ENCODE data around the gene RAPGEF4.

Gene RAPGEF4

GRCh38 chr2:172914341-172915008 lies 178.8 kb downstream of the RAPGEF4 start:
- H3K27ac Mint-ChIP-seq: no peak overlapping the region
- H3K4me3 Mint-ChIP-seq: no peak overlapping the region
- no peaks in the 10 kb centered on the region for H3K4me1 Mint-ChIP-seq (ENCODE audit: low read depth)
- H3K27me3 Mint-ChIP-seq (ENCODE audit: low read depth): peaks cover 11% of the 10 kb centered on the region
- H3K9me3 Mint-ChIP-seq: no peaks in the 10 kb centered on the region
- no peak for DNase-seq (ENCODE audit: low spot score)
- H3K36me3 Mint-ChIP-seq (ENCODE audit: low read depth): no peaks in the 10 kb centered on the region

GRCh38 chr2:172917716-172918115 lies 182.1 kb downstream of the RAPGEF4 start:
- no peaks in the 10 kb centered on the region for H3K36me3 Mint-ChIP-seq (ENCODE audit: low read depth)
- peaks cover 11% of the 10 kb centered on the region for H3K27me3 Mint-ChIP-seq (ENCODE audit: low read depth)
- no peaks in the 10 kb centered on the region for H3K4me1 Mint-ChIP-seq (ENCODE audit: low read depth)

GRCh38 chr2:172919732-172920131 lies 184.1 kb downstream of the RAPGEF4 start:
- H3K27me3 Mint-ChIP-seq (ENCODE audit: low read depth): peaks cover 5% of the 10 kb centered on the region
- no peaks in the 10 kb centered on the region for H3K36me3 Mint-ChIP-seq (ENCODE audit: low read depth)
- no peak overlapping the region for H3K4me3 Mint-ChIP-seq
- no peak overlapping the region for H3K27ac Mint-ChIP-seq
- H3K4me1 Mint-ChIP-seq (ENCODE audit: low read depth): no peaks in the 10 kb centered on the region
- no peak for DNase-seq (ENCODE audit: low spot score)
- no peaks in the 10 kb centered on the region for H3K9me3 Mint-ChIP-seq

More at GRCh38 chr2:172917716-172918115, 182.1 kb downstream of the RAPGEF4 start:
- no peak overlapping the region for H3K27ac Mint-ChIP-seq
- no peak for DNase-seq (ENCODE audit: low spot score)
- no peak overlapping the region for H3K4me3 Mint-ChIP-seq
- no peaks in the 10 kb centered on the region for H3K9me3 Mint-ChIP-seq

GRCh38 chr2:172921532-172922236 lies 186.0 kb downstream of the RAPGEF4 start:
- no peaks in the 10 kb centered on the region for H3K9me3 Mint-ChIP-seq
- no peaks in the 10 kb centered on the region for H3K4me1 Mint-ChIP-seq (ENCODE audit: low read depth)
- H3K27ac Mint-ChIP-seq: no peak overlapping the region
- H3K27me3 Mint-ChIP-seq (ENCODE audit: low read depth): peaks cover 10% of the 10 kb centered on the region
- H3K36me3 Mint-ChIP-seq (ENCODE audit: low read depth): no peaks in the 10 kb centered on the region
- DNase-seq (ENCODE audit: low spot score): no peak
- H3K4me3 Mint-ChIP-seq: no peak overlapping the region

GRCh38 chr2:172922306-172922705 lies 186.7 kb downstream of the RAPGEF4 start:
- H3K36me3 Mint-ChIP-seq (ENCODE audit: low read depth): no peaks in the 10 kb centered on the region
- no peak for DNase-seq (ENCODE audit: low spot score)
- H3K27ac Mint-ChIP-seq: no peak overlapping the region
- H3K4me3 Mint-ChIP-seq: no peak overlapping the region
- no peaks in the 10 kb centered on the region for H3K9me3 Mint-ChIP-seq
- peaks cover 10% of the 10 kb centered on the region for H3K27me3 Mint-ChIP-seq (ENCODE audit: low read depth)
- no peaks in the 10 kb centered on the region for H3K4me1 Mint-ChIP-seq (ENCODE audit: low read depth)

GRCh38 chr2:172922815-172923214 lies 187.2 kb downstream of the RAPGEF4 start:
- Mint-ChIP-seq H3K27me3 (ENCODE audit: low read depth) (peaks cover 10% of the 10 kb centered on the region), H3K36me3 (ENCODE audit: low read depth) (no peaks in the 10 kb centered on the region), H3K4me1 (ENCODE audit: low read depth) (no peaks in the 10 kb centered on the region), H3K4me3 (no peak overlapping the region), H3K9me3 (no peaks in the 10 kb centered on the region), H3K27ac (no peak overlapping the region)
- DNase-seq (ENCODE audit: low spot score): no peak

GRCh38 chr2:172924097-172924660 lies 188.5 kb downstream of the RAPGEF4 start:
- H3K27ac Mint-ChIP-seq: no peak overlapping the region
- no peaks in the 10 kb centered on the region for H3K9me3 Mint-ChIP-seq
- H3K27me3 Mint-ChIP-seq (ENCODE audit: low read depth): peaks cover 7% of the 10 kb centered on the region
- no peak for DNase-seq (ENCODE audit: low spot score)
- H3K4me3 Mint-ChIP-seq: no peak overlapping the region
- no peaks in the 10 kb centered on the region for H3K36me3 Mint-ChIP-seq (ENCODE audit: low read depth)
- no peaks in the 10 kb centered on the region for H3K4me1 Mint-ChIP-seq (ENCODE audit: low read depth)

- H3K4me3 Mint-ChIP-seq: no peak overlapping the region
- no peaks in the 10 kb centered on the region for H3K4me1 Mint-ChIP-seq (ENCODE audit: low read depth)
- DNase-seq (ENCODE audit: low spot score): no peak
- H3K9me3 Mint-ChIP-seq: no peaks in the 10 kb centered on the region
- no peaks in the 10 kb centered on the region for H3K36me3 Mint-ChIP-seq (ENCODE audit: low read depth)
- H3K27me3 Mint-ChIP-seq (ENCODE audit: low read depth): peaks cover 12% of the 10 kb centered on the region
- no peak overlapping the region for H3K27ac Mint-ChIP-seq
These were observed 190.0 kb downstream of the RAPGEF4 start for GRCh38 chr2:172925600-172925999.

GRCh38 chr2:172926785-172927640 lies 191.4 kb downstream of the RAPGEF4 start:
- Mint-ChIP-seq H3K36me3 (ENCODE audit: low read depth) (no peaks in the 10 kb centered on the region), H3K27ac (no peak overlapping the region), H3K27me3 (ENCODE audit: low read depth) (peaks cover 12% of the 10 kb centered on the region), H3K9me3 (no peaks in the 10 kb centered on the region), H3K4me3 (no peak overlapping the region), H3K4me1 (ENCODE audit: low read depth) (peaks cover 4% of the 10 kb centered on the region)
- DNase-seq (ENCODE audit: low spot score): no peak

- no peak for DNase-seq (ENCODE audit: low spot score)
- H3K27me3 Mint-ChIP-seq (ENCODE audit: low read depth): peaks cover 12% of the 10 kb centered on the region
- H3K36me3 Mint-ChIP-seq (ENCODE audit: low read depth): no peaks in the 10 kb centered on the region
- peaks cover 4% of the 10 kb centered on the region for H3K4me1 Mint-ChIP-seq (ENCODE audit: low read depth)
- H3K9me3 Mint-ChIP-seq: no peaks in the 10 kb centered on the region
- H3K27ac Mint-ChIP-seq: no peak overlapping the region
- H3K4me3 Mint-ChIP-seq: no peak overlapping the region
These were observed 192.2 kb downstream of the RAPGEF4 start for GRCh38 chr2:172927641-172928357.

- peaks cover 13% of the 10 kb centered on the region for H3K27me3 Mint-ChIP-seq (ENCODE audit: low read depth)
- H3K4me3 Mint-ChIP-seq: no peak overlapping the region
- DNase-seq (ENCODE audit: low spot score): no peak
- no peaks in the 10 kb centered on the region for H3K36me3 Mint-ChIP-seq (ENCODE audit: low read depth)
- peaks cover 4% of the 10 kb centered on the region for H3K4me1 Mint-ChIP-seq (ENCODE audit: low read depth)
- no peaks in the 10 kb centered on the region for H3K9me3 Mint-ChIP-seq
- H3K27ac Mint-ChIP-seq: no peak overlapping the region
These were observed 193.1 kb downstream of the RAPGEF4 start for GRCh38 chr2:172928756-172929155.

GRCh38 chr2:172929644-172930043 lies 194.0 kb downstream of the RAPGEF4 start:
- H3K9me3 Mint-ChIP-seq: no peaks in the 10 kb centered on the region
- H3K4me3 Mint-ChIP-seq: no peak overlapping the region
- DNase-seq (ENCODE audit: low spot score): no peak
- no peak overlapping the region for H3K27ac Mint-ChIP-seq
- no peaks in the 10 kb centered on the region for H3K36me3 Mint-ChIP-seq (ENCODE audit: low read depth)
- H3K27me3 Mint-ChIP-seq (ENCODE audit: low read depth): peaks cover 13% of the 10 kb centered on the region
- peaks cover 4% of the 10 kb centered on the region for H3K4me1 Mint-ChIP-seq (ENCODE audit: low read depth)

- Mint-ChIP-seq H3K36me3 (ENCODE audit: low read depth) (no peaks in the 10 kb centered on the region), H3K4me3 (no peak overlapping the region), H3K27me3 (ENCODE audit: low read depth) (peaks cover 10% of the 10 kb centered on the region), H3K4me1 (ENCODE audit: low read depth) (peaks cover 4% of the 10 kb centered on the region), H3K27ac (no peak overlapping the region), H3K9me3 (no peaks in the 10 kb centered on the region)
- DNase-seq (ENCODE audit: low spot score): no peak
These were observed 195.2 kb downstream of the RAPGEF4 start for GRCh38 chr2:172930871-172931255.

All from T-helper 2 cell treated with Interferon-gamma antibody and Interleukin-4, amounts not matched to agents 5 μg/mL and 100 μg/mL, for 36 hours (primary cell).